Measurements from ENCODE around the gene DHFR2. TPM values are rescaled to one million over a fixed set of nuclear protein-coding genes. Genes with fewer than 3 reads are reported as not detected.
"Not testable (repeated sequence)": the region's sequence is repeated elsewhere in the genome, so short reads cannot be mapped to it uniquely, and the experiment has no call there.

DHFR2 gene
- total RNA-seq, 1 donor from 2014 or later, result 6.6 TPM

DNA sequence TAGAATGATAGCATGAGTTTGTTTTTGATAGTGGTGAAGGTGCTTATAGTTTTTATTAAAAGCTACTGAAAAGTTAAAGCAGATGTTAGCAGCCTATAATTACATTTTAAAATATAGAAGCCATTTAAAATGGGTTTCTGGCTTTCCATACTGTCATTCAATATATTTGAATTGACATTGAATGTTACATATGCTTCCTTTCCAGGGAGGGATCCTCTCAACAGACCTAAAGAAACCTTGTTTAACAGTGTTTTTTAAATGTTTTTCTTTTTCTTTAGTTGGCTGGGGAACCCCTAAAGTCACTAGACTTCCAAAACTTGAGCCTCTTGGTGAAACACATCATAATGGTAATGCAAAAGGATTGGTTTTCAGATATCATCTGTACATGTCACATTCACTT, 12.2 kb downstream of the DHFR2 start:
- no peak for DNase-seq (ENCODE audit: extremely low spot score, unreplicated experiment)
- H3K27me3 Mint-ChIP-seq (ENCODE audit: unreplicated experiment), result no peaks in the 10 kb centered on the region
- H3K27ac Mint-ChIP-seq (ENCODE audit: unreplicated experiment), result no peak overlapping the region
- no peaks in the 10 kb centered on the region for H3K9me3 Mint-ChIP-seq (ENCODE audit: unreplicated experiment)
- no peak overlapping the region for H3K4me3 Mint-ChIP-seq (ENCODE audit: unreplicated experiment)
- peaks cover 2% of the 10 kb centered on the region for H3K36me3 Mint-ChIP-seq (ENCODE audit: unreplicated experiment)
- no peaks in the 10 kb centered on the region for H3K4me1 Mint-ChIP-seq (ENCODE audit: unreplicated experiment)
- TF ChIP-seq, protein P1, sequence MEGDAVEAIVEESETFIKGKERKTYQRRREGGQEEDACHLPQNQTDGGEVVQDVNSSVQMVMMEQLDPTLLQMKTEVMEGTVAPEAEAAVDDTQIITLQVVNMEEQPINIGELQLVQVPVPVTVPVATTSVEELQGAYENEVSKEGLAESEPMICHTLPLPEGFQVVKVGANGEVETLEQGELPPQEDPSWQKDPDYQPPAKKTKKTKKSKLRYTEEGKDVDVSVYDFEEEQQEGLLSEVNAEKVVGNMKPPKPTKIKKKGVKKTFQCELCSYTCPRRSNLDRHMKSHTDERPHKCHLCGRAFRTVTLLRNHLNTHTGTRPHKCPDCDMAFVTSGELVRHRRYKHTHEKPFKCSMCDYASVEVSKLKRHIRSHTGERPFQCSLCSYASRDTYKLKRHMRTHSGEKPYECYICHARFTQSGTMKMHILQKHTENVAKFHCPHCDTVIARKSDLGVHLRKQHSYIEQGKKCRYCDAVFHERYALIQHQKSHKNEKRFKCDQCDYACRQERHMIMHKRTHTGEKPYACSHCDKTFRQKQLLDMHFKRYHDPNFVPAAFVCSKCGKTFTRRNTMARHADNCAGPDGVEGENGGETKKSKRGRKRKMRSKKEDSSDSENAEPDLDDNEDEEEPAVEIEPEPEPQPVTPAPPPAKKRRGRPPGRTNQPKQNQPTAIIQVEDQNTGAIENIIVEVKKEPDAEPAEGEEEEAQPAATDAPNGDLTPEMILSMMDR (IDR thresholded peaks at IDR 0.05), result no peak

DNA sequence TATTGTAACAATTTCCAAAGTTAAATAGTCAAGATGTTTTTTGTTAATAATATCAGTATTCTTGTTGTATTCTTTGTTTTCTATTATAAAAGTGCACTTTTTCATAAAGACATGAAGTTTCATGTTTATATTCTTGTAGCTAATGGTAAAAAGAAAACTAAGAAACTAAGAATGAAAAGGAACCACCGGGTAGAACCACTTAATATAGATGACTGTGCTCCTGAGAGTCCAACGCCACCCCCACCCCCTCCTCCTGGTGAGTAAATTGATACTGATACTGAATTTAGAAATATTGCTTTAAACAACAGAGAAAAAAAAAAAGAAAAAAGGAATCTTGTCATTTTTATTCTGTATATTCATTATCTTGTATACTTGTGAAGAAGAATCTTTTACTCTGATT, 13.4 kb downstream of the DHFR2 start:
- no peak for DNase-seq (ENCODE audit: extremely low spot score, unreplicated experiment)
- Mint-ChIP-seq H3K4me3 (ENCODE audit: unreplicated experiment) (no peak overlapping the region), H3K4me1 (ENCODE audit: unreplicated experiment) (no peaks in the 10 kb centered on the region), H3K27me3 (ENCODE audit: unreplicated experiment) (no peaks in the 10 kb centered on the region), H3K9me3 (ENCODE audit: unreplicated experiment) (no peaks in the 10 kb centered on the region), H3K27ac (ENCODE audit: unreplicated experiment) (no peak overlapping the region), H3K36me3 (ENCODE audit: unreplicated experiment) (peaks cover 7% of the 10 kb centered on the region)
- TF ChIP-seq, protein P1 (IDR thresholded peaks at IDR 0.05), result no peak

DNA sequence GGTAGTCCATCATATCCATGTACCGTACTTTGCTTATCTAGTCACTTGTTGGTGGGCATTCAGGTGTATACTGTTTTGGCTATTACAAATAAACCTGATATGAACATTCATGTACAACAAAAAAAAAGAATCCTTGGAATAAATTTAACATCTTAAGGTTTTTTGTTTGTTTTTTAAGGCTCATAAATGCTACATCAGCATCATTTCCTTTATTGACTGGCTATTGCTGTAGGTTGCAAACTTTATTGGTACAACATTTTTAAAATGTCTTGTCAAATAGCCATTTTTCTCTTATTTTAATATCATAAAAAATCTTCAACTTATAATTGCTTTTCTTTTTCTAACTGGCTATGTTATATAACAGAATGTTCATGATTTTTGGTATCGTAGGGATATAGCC, 16.2 kb downstream of the DHFR2 start:
- H3K4me3 Mint-ChIP-seq (ENCODE audit: unreplicated experiment), result no peak overlapping the region
- H3K9me3 Mint-ChIP-seq (ENCODE audit: unreplicated experiment), result no peaks in the 10 kb centered on the region
- TF ChIP-seq, protein P1 (IDR thresholded peaks at IDR 0.05), result no peak
- H3K4me1 Mint-ChIP-seq (ENCODE audit: unreplicated experiment), result no peaks in the 10 kb centered on the region
- H3K27ac Mint-ChIP-seq (ENCODE audit: unreplicated experiment), result no peak overlapping the region
- peaks cover 12% of the 10 kb centered on the region for H3K36me3 Mint-ChIP-seq (ENCODE audit: unreplicated experiment)
- DNase-seq (ENCODE audit: extremely low spot score, unreplicated experiment), result no peak
- no peaks in the 10 kb centered on the region for H3K27me3 Mint-ChIP-seq (ENCODE audit: unreplicated experiment)

DNA sequence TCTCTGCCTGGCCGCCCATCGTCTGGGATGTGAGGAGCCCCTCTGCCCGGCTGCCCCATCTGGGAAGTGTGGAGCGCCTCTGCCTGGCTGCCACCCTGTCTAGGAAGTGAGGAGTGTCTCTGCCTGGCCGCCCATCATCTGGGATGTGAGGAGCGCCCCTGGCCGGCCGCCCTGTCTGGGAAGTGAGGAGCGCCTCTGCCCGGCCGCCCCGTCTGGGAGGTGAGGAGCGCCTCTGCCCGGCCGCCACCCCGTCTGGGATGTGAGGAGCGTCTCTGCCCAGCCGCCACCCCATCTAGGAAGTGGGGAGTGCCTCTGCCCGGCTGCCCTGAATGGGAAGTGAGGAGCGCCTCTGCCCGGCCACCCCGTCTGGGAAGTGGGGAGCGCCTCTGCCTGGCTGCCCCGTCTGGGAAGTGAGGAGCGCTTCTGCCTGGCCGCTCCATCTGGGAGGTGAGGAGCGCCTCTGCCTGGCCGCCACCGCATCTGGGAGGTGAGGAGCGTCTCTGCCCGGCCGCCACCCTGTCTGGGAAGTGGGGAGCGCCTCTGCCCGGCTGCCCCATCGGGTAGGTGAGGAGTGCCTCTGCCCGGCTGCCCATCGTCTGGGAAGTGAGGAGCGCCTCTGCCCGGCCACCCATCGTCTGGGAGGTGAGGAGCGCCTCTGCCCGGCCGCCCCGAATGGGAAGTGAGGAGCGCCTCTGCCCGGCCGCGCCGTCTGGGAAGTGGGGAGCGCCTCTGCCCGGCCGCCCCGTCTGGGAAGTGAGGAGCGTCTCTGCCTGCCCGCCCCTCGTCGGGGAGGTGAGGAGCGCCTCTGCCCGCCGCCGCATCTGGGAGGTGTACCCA, 18.4 kb downstream of the DHFR2 start:
- not testable (repeated sequence) for H3K4me1 Mint-ChIP-seq (ENCODE audit: unreplicated experiment); DNase-seq (ENCODE audit: extremely low spot score, unreplicated experiment); H3K27me3 Mint-ChIP-seq (ENCODE audit: unreplicated experiment); H3K4me3 Mint-ChIP-seq (ENCODE audit: unreplicated experiment); H3K27ac Mint-ChIP-seq (ENCODE audit: unreplicated experiment); H3K9me3 Mint-ChIP-seq (ENCODE audit: unreplicated experiment)
- H3K36me3 Mint-ChIP-seq (ENCODE audit: unreplicated experiment), result peaks cover 12% of the 10 kb centered on the region

DNA sequence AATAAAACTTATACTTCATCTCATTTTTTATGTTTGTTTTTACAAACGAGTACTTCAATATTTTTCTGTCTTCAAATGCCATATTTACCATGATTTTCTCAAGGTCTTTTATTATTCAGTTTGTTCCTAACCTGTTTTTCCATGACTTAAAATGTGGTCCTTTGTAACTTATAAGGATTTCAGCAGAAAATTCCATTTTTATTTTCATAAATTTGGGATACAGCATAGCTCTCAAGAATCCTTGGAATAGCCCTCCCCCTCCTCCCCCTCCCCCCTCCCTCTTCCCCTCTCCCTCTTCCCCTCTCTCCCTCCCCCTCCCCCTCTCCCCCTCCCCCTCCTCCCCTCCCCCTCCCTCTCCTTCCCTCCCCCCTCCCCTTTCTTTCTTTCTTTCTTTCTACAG, 19.4 kb downstream of the DHFR2 start:
- H3K4me1 Mint-ChIP-seq (ENCODE audit: unreplicated experiment), result no peaks in the 10 kb centered on the region
- H3K36me3 Mint-ChIP-seq (ENCODE audit: unreplicated experiment), result peaks cover 12% of the 10 kb centered on the region
- TF ChIP-seq, protein P1 (IDR thresholded peaks at IDR 0.05), result no peak
- H3K9me3 Mint-ChIP-seq (ENCODE audit: unreplicated experiment), result no peaks in the 10 kb centered on the region
- no peaks in the 10 kb centered on the region for H3K27me3 Mint-ChIP-seq (ENCODE audit: unreplicated experiment)
- H3K4me3 Mint-ChIP-seq (ENCODE audit: unreplicated experiment), result no peak overlapping the region
- DNase-seq (ENCODE audit: extremely low spot score, unreplicated experiment), result no peak
- H3K27ac Mint-ChIP-seq (ENCODE audit: unreplicated experiment), result no peak overlapping the region

Measured in osteocyte (in vitro differentiated cells).